Fibroblast of lung (primary cell): ENCODE measurements around the gene PRAF2. TPM values are rescaled to one million over a fixed set of nuclear protein-coding genes. Genes with fewer than 3 reads are reported as not detected.

Experiments used
- DNase-seq, 2 donors: peaks; one replicate each; pipeline versions ENCODE4 v3.0.0 to v3.0.0-alpha.2; 2010; ENCODE audit warnings: low read depth in 2 of 2
- H2AFZ ChIP-seq: 2 replicates; pipeline ENCODE4 v1.5.1; 2012; ENCODE audit warnings: low read length, control low read depth, inconsistent platforms
- H3K27ac ChIP-seq: 2 replicates; pipeline ENCODE4 v1.5.1; 2011; ENCODE audit warnings: low read length, control low read depth; ENCODE audit not compliant: insufficient read depth
- H3K27me3 ChIP-seq: 2 replicates; pipeline ENCODE4 v1.5.1; 2011; ENCODE audit warnings: mild to moderate bottlenecking, low read length; ENCODE audit not compliant: control insufficient read depth, insufficient read depth
- H3K36me3 ChIP-seq: 2 replicates; pipeline ENCODE4 v1.5.1; 2011; ENCODE audit warnings: low read length; ENCODE audit not compliant: control insufficient read depth, insufficient read depth
- H3K4me1 ChIP-seq: 2 replicates; pipeline ENCODE4 v1.5.1; 2011; ENCODE audit warnings: low read length; ENCODE audit not compliant: control insufficient read depth, insufficient read depth; ENCODE audit errors: extremely low read depth
- H3K4me2 ChIP-seq: 2 replicates; pipeline ENCODE4 v1.5.1; 2011; ENCODE audit warnings: low read length, control low read depth; ENCODE audit not compliant: insufficient read depth; ENCODE audit errors: extremely low read depth
- H3K4me3 ChIP-seq, 4 experiments: fragments of 200-600 bp in 1 of 4; sonication (generic) in 1 of 4; replicated peaks in 1 of 4; 2 replicates each; pipeline ENCODE4 v1.5.1; 2011 to 2016; ENCODE audit warnings: low read length in 4 of 4, low read depth in 3 of 4, mild to moderate bottlenecking in 3 of 4, control low read depth in 2 of 4, inconsistent platforms in 1 of 4, mixed read lengths in 1 of 4; ENCODE audit not compliant: insufficient read depth in 1 of 4; ENCODE audit errors: control extremely low read depth in 1 of 4
- H3K79me2 ChIP-seq: 2 replicates; pipeline ENCODE4 v1.5.1; 2012; ENCODE audit warnings: mild to moderate bottlenecking, low read length, inconsistent platforms; ENCODE audit not compliant: control insufficient read depth, insufficient read depth
- H3K9ac ChIP-seq: 2 replicates; pipeline ENCODE4 v1.5.1; 2011; ENCODE audit warnings: mild to moderate bottlenecking, low read length, control low read depth; ENCODE audit not compliant: insufficient read depth
- H3K9me3 ChIP-seq: 2 replicates; pipeline ENCODE4 v1.5.1; 2012; ENCODE audit warnings: low read depth, low read length; ENCODE audit not compliant: control insufficient read depth, insufficient read depth
- H4K20me1 ChIP-seq: 2 replicates; pipeline ENCODE4 v1.5.1; 2011; ENCODE audit warnings: low read length; ENCODE audit not compliant: control insufficient read depth, insufficient read depth; ENCODE audit errors: extremely low read depth
- CTCF ChIP-seq, 2 donors: IDR thresholded peaks in 1 of 2; conservative IDR thresholded peaks in 1 of 2; 1 replicate in 1 of 2; 2 replicates in 1 of 2; pipeline ENCODE4 v1.5.1; 2011 to 2012; ENCODE audit warnings: low read length in 2 of 2, control low read depth in 1 of 2, inconsistent platforms in 1 of 2, low read depth in 1 of 2, mild to moderate bottlenecking in 1 of 2
- EZH2 ChIP-seq: IDR thresholded peaks from 2 replicates; pipeline ENCODE4 v1.5.1; 2012; ENCODE audit warnings: low read length, control low read depth, mild to moderate bottlenecking; ENCODE audit errors: missing control alignments
- polyA plus RNA-seq, 2 donors: library from polyadenylated mRNA; depleted of rRNA in 1 of 2; stranded (reverse) in 1 of 2; unstranded in 1 of 2; fragments of >200 nt; gene quantifications; 2 replicates each; pipeline ENCODE4 v1.2.1, GENCODE V29; 2011 to 2012; ENCODE audit warnings: missing spikeins in 1 of 2
- total RNA-seq: library from RNA; depleted of rRNA; stranded (reverse); fragments of >200 nt; gene quantifications from 2 replicates; pipeline ENCODE4 v1.2.1, GENCODE V29; 2014

Gene PRAF2
- total and polyA plus RNA-seq, 2 donors (not counting 1 experiment from before 2014, with no cell fraction given) = 11.9 to 33.1 TPM

GRCh38 chrX:49079489-49080428, 6.0 kb upstream of the PRAF2 start, which contains the start of gene WDR45:
WDR45 (minus strand) TSS chrX:49079887; CDS start chrX:49078095, 1,792 bp downstream.
- no peak for TF ChIP-seq EZH2
- Histone ChIP-seq H2AFZ (peak within 1 kb of the TSS; percentile 30), H3K36me3 (no peaks in the 10 kb centered on the region), H3K4me1 (no peaks in the 10 kb centered on the region), H3K27ac (peak within 1 kb of the TSS; percentile 84), H3K9ac (peak within 1 kb of the TSS; percentile 77), H3K4me3 (peak within 1 kb of the TSS; percentile 65 to 88 (median 76)), H3K4me2 (peak within 1 kb of the TSS; percentile 64), H3K27me3 (no peaks in the 10 kb centered on the region), H3K9me3 (no peaks in the 10 kb centered on the region), H4K20me1 (no peaks in the 10 kb centered on the region), H3K79me2 (no peaks in the 10 kb centered on the region)
- peak; percentile 71 to 73 for DNase-seq

GRCh38 chrX:49077941-49078340, 4.1 kb upstream of the PRAF2 start:
- Histone ChIP-seq H3K27ac (no peak overlapping the region), H3K79me2 (peaks cover 7% of the 10 kb centered on the region), H4K20me1 (no peaks in the 10 kb centered on the region), H2AFZ (no peak overlapping the region), H3K4me2 (no peak overlapping the region), H3K9me3 (no peaks in the 10 kb centered on the region), H3K4me3 (no peak overlapping the region), H3K4me1 (no peaks in the 10 kb centered on the region), H3K9ac (no peak overlapping the region), H3K36me3 (no peaks in the 10 kb centered on the region), H3K27me3 (no peaks in the 10 kb centered on the region)
- DNase-seq = no peak
- TF ChIP-seq EZH2 = no peak
- no peak for TF ChIP-seq CTCF (conservative IDR thresholded peaks at IDR 0.05 in 1 of 2, IDR thresholded peaks at IDR 0.05 in 1 of 2; ENCODE audit: low read depth in 1 of 2, low read length in 2 of 2)

GRCh38 chrX:49075347-49075746, 1.5 kb upstream of the PRAF2 start:
- H3K27ac ChIP-seq = no peak overlapping the region
- peaks cover 10% of the 10 kb centered on the region for H3K79me2 ChIP-seq
- peaks cover 2% of the 10 kb centered on the region for H3K36me3 ChIP-seq
- no peaks in the 10 kb centered on the region for H3K4me1 ChIP-seq
- no peak for DNase-seq
- H3K4me2 ChIP-seq = no peak overlapping the region
- no peaks in the 10 kb centered on the region for H3K9me3 ChIP-seq
- no peaks in the 10 kb centered on the region for H3K27me3 ChIP-seq
- H3K4me3 ChIP-seq = no peak overlapping the region
- TF ChIP-seq CTCF (conservative IDR thresholded peaks at IDR 0.05 in 1 of 2, IDR thresholded peaks at IDR 0.05 in 1 of 2; ENCODE audit: low read depth in 1 of 2, low read length in 2 of 2) (no peak), EZH2 (no peak)
- no peaks in the 10 kb centered on the region for H4K20me1 ChIP-seq
- no peak overlapping the region for H2AFZ ChIP-seq
- H3K9ac ChIP-seq = no peak overlapping the region
